Muscle of leg (tissue), 11 donors: ENCODE data around the gene SMG1. TPM values are rescaled to one million over a fixed set of nuclear protein-coding genes. Genes with fewer than 3 reads are reported as not detected.
"Not testable (repeated sequence)": the region's sequence is repeated elsewhere in the genome, so short reads cannot be mapped to it uniquely, and the experiment has no call there.

Experiments used
- DNase-seq: peaks from one replicate; pipeline ENCODE4 v3.0.0; 2013
- H3K27ac ChIP-seq: one replicate; pipeline ENCODE4 v1.5.1; 2013; ENCODE audit warnings: mild to moderate bottlenecking, low read length, control low read depth
- H3K27me3 ChIP-seq: one replicate; pipeline ENCODE4 v1.6.1; 2013; ENCODE audit warnings: low read length; ENCODE audit not compliant: control insufficient read depth, insufficient read depth
- H3K36me3 ChIP-seq: one replicate; pipeline ENCODE4 v1.6.1; 2013; ENCODE audit warnings: low read length; ENCODE audit not compliant: control insufficient read depth, insufficient read depth
- H3K4me1 ChIP-seq: one replicate; pipeline ENCODE4 v1.6.1; 2013; ENCODE audit warnings: low read length; ENCODE audit not compliant: control insufficient read depth, insufficient read depth
- H3K4me3 ChIP-seq: one replicate; pipeline ENCODE4 v1.5.1; 2013; ENCODE audit warnings: low read length, control low read depth
- H3K9me3 ChIP-seq: replicated peaks from 2 replicates; pipeline ENCODE4 v1.6.1; 2013; ENCODE audit warnings: low read depth, low read length; ENCODE audit not compliant: control insufficient read depth
- WGBS: methylation state at CpG from one replicate; pipeline ENCODE4 v1.1.5; 2013; ENCODE audit warnings: missing lambda C conversion rate; ENCODE audit not compliant: insufficient coverage; 5-methylcytosine and 5-hydroxymethylcytosine counted together
- polyA plus RNA-seq, 8 donors: library from polyadenylated mRNA; unstranded; fragments of 120-200 nt; gene quantifications; one replicate each; pipeline versions ENCODE4 v1.2.1 to v1.2.3, GENCODE V29; 2013; ENCODE audit warnings: inconsistent platforms in 1 of 8, low replicate concordance in 1 of 8; ENCODE audit not compliant: insufficient read length in 8 of 8, insufficient read depth in 1 of 8
- total RNA-seq: library from RNA; stranded (reverse); fragments of 120-200 nt; gene quantifications from one replicate; pipeline ENCODE4 v1.2.4, GENCODE V29; 2013

Gene SMG1
- total and polyA plus RNA-seq, 9 donors, result 24.7 to 49.5 (median 35.8) TPM

- not testable (repeated sequence) for H3K27ac ChIP-seq, H3K27me3 ChIP-seq
These were observed 29.8 kb upstream of the SMG1 start for GRCh38 chr16:18955874-18956580.

DNA sequence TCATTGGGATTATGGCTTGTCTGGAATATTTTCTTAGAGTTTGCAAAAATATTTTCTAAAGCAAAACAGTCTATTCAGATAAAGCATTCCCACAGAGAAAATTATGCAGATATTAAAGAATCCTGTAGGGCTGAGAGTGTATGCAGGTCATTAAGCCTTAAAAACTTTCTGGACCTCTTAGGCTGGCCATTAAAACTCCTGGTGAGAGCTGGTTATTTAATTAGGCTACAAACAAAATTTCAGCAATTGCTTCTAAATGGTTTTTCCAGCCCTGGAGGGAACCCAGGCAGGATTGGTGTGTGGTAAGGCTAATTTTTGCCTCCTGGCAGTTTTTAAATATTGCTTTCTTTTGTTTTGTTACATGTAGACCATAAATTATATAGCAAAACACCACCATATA is 27.3 kb upstream of the SMG1 start:
- Histone ChIP-seq H3K4me1 (no peaks in the 10 kb centered on the region), H3K27me3 (no peaks in the 10 kb centered on the region), H3K9me3 (no peaks in the 10 kb centered on the region), H3K36me3 (no peaks in the 10 kb centered on the region), H3K27ac (no peak overlapping the region), H3K4me3 (no peak overlapping the region)
- no peak for DNase-seq

More at GRCh38 chr16:18955874-18956580, 29.8 kb upstream of the SMG1 start:
- WGBS, result 74% methylated on average over 6 of the region's 21 CpGs
- H3K36me3 ChIP-seq, DNase-seq, H3K9me3 ChIP-seq, H3K4me1 ChIP-seq, H3K4me3 ChIP-seq: not testable (repeated sequence)

GRCh38 chr16:18950469-18951185 is 24.4 kb upstream of the SMG1 start:
- Histone ChIP-seq H3K27ac (no peak overlapping the region), H3K4me1 (no peaks in the 10 kb centered on the region), H3K4me3 (no peak overlapping the region), H3K36me3 (no peaks in the 10 kb centered on the region), H3K27me3 (no peaks in the 10 kb centered on the region), H3K9me3 (no peaks in the 10 kb centered on the region)
- no peak for DNase-seq
- WGBS, result 33% methylated on average over 1 of the region's 11 CpGs

DNA sequence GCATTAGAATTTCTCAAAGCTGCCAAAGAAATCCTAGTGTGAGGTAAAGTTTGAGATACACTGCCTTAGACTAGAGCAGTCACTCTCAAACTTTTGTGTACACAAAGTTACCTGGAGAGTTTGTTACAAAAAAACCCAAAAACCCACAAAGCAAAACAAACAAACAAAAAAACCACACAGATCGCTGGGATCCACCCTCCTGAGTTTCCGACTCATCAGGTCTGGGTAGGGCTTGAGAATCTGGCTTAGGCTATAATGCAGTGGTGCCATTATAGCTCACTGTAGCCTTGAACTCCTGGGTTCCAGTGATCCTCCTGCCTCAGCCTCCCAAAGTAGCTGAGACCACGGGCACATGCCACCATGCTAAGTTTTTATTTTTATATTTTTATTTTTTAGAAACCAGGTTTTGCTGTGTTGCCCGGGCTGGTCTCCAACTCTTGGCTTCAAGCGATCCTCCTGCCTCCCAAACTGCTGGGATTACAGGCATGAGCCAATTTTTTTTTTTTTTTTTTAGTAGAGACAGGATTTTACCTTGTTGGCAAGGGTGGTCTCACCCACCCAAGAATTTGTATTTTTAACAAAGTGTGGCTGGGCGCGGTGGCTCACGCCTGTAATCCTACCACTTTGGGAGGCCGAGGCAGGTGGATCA is 22.3 kb upstream of the SMG1 start:
- Histone ChIP-seq H3K27me3 (no peaks in the 10 kb centered on the region), H3K4me1 (no peaks in the 10 kb centered on the region), H3K36me3 (no peaks in the 10 kb centered on the region), H3K4me3 (no peak overlapping the region), H3K9me3 (no peaks in the 10 kb centered on the region), H3K27ac (no peak overlapping the region)
- no peak for DNase-seq
- 95% methylated on average over 4 of the region's 9 CpGs for WGBS

- 27% methylated on average over 3 of the region's 7 CpGs for WGBS
- no peak for DNase-seq
- Histone ChIP-seq H3K27ac (no peak overlapping the region), H3K4me1 (no peaks in the 10 kb centered on the region), H3K36me3 (no peaks in the 10 kb centered on the region), H3K4me3 (no peak overlapping the region), H3K9me3 (no peaks in the 10 kb centered on the region), H3K27me3 (no peaks in the 10 kb centered on the region)
These were observed 19.0 kb upstream of the SMG1 start for GRCh38 chr16:18945233-18945632.

DNA sequence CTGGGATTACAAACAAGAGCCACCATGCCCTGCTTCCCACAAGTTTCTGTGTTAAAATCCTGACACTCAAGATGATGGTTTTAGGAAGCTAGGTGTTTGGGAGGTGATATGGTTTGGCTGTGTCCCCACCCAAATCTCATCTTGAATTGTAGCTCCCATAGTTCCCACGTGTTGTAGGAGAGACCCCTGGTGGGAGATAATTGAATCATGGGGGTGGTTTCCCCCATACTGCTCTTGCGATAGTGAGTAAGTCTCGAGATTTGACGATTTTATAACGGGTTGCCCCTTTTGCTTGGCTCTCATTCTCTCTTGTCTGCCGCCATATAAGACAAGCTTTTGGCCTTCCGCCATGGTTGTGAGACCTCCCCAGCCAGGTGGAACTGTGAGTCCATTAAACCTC is 17.2 kb upstream of the SMG1 start:
- no peak overlapping the region for H3K4me3 ChIP-seq
- no peak overlapping the region for H3K27ac ChIP-seq
- no peaks in the 10 kb centered on the region for H3K27me3 ChIP-seq
- no peaks in the 10 kb centered on the region for H3K9me3 ChIP-seq
- no peaks in the 10 kb centered on the region for H3K4me1 ChIP-seq
- no CpG with 5 or more reads among the region's 7 CpGs for WGBS
- DNase-seq, result no peak
- H3K36me3 ChIP-seq, result no peaks in the 10 kb centered on the region

DNA sequence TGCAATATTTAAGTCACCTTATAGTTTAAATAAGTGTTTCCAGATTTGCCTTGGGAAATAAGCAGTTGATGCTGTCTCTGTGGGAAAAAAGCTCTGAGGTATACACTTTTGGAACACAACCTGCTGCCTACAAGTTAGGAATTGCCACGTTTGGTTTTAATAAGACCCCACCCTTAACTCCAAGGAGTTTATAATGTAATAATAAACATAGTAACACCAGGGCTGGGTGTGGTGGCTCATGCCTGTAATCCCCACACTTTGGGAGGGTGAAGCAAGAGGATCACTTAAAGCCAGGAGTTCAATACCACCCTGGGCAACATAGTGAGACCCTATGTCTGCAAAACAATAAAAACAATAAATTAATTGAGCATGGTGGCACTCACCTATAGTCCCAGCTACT is 15.9 kb upstream of the SMG1 start:
- H3K36me3 ChIP-seq, result no peaks in the 10 kb centered on the region
- no peak overlapping the region for H3K27ac ChIP-seq
- no peak for DNase-seq
- no CpG with 5 or more reads among the region's 1 CpG for WGBS
- no peaks in the 10 kb centered on the region for H3K4me1 ChIP-seq
- no peaks in the 10 kb centered on the region for H3K9me3 ChIP-seq
- H3K27me3 ChIP-seq, result no peaks in the 10 kb centered on the region
- no peak overlapping the region for H3K4me3 ChIP-seq

GRCh38 chr16:18941471-18941870 is 15.3 kb upstream of the SMG1 start:
- no peaks in the 10 kb centered on the region for H3K9me3 ChIP-seq
- no peaks in the 10 kb centered on the region for H3K4me1 ChIP-seq
- no peaks in the 10 kb centered on the region for H3K36me3 ChIP-seq
- no peak overlapping the region for H3K27ac ChIP-seq
- DNase-seq, result no peak
- H3K27me3 ChIP-seq, result no peaks in the 10 kb centered on the region
- no peak overlapping the region for H3K4me3 ChIP-seq

DNA sequence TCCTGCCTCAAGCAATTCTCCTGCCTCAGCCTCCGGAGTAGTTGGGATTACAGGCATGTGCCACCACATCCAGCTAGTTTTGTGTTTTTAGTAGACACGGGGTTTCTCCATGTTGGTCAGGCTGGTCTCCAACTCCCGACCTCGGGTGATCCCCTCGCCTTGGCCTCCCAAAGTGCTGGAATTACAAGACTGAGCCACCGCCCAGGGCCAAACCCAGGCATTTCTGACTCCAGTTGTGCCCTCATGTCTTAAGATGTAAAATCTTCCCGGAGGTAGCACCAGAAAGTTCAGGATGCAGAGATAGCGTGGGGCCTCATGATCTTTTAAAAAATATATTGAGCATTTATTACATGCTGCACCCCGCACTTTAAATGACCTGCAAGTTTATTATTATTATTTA is 12.8 kb upstream of the SMG1 start:
- Histone ChIP-seq H3K27ac (no peak overlapping the region), H3K9me3 (no peaks in the 10 kb centered on the region), H3K4me1 (no peaks in the 10 kb centered on the region), H3K4me3 (no peak overlapping the region), H3K27me3 (no peaks in the 10 kb centered on the region), H3K36me3 (no peaks in the 10 kb centered on the region)
- no peak for DNase-seq
- 97% methylated on average over 6 of the region's 9 CpGs for WGBS

- H3K9me3 ChIP-seq, result no peaks in the 10 kb centered on the region
- H3K36me3 ChIP-seq, result no peaks in the 10 kb centered on the region
- DNase-seq, result no peak
- no peak overlapping the region for H3K4me3 ChIP-seq
- no peak overlapping the region for H3K27ac ChIP-seq
- H3K4me1 ChIP-seq, result no peaks in the 10 kb centered on the region
- no peaks in the 10 kb centered on the region for H3K27me3 ChIP-seq
These were observed 11.2 kb upstream of the SMG1 start for GRCh38 chr16:18937390-18937789.
